ENCODE data around the gene MAP4K4. TPM values are rescaled to one million over a fixed set of nuclear protein-coding genes. Genes with fewer than 3 reads are reported as not detected.

MAP4K4 gene
- total RNA-seq, 1 experiment from 2014 or later = 162 TPM

DNA sequence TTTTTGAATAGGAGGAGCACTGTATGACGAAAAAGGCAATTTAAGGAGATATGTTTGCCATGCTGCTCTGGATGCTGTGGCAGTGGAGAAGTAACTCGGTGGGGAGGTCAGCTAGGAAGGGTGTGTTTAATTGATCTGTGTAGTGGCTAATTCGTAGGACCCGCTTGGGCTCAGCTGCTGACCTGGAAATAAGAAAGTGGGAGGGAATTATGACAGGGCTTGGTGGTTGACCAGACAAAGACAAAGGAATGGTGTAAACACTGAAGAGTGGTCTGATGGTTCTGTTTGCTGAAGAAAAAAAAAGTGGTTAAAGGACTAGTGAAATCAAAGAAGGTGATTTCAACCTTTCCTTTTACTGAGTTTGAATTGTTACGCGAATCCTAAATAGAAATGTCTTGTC is 146.0 kb downstream of the MAP4K4 start:
- CTCF ChIA-PET = interaction anchor here (0.7 to 1.6 kb wide), 3 partner anchors 16 to 143 kb away, joined by 3 to 7 read pairs (median 3); no protein-coding TSS in a partner anchor
- no peak for TF ChIP-seq CTCF (IDR thresholded peaks at IDR 0.05; ENCODE audit: unreplicated experiment)

GRCh38 chr2:101844055-101844635 is 146.6 kb downstream of the MAP4K4 start:
- Mint-ChIP-seq H3K27ac (ENCODE audit: low read depth, unreplicated experiment) (peak overlapping the region; percentile 6), H3K4me1 (ENCODE audit: insufficient read depth, unreplicated experiment) (peaks cover 35% of the 10 kb centered on the region), H3K36me3 (ENCODE audit: insufficient read depth, unreplicated experiment) (peaks cover 86% of the 10 kb centered on the region), H3K27me3 (ENCODE audit: insufficient read depth, unreplicated experiment) (no peaks in the 10 kb centered on the region), H3K4me3 (ENCODE audit: unreplicated experiment) (no peak overlapping the region), H3K9me3 (ENCODE audit: unreplicated experiment) (no peaks in the 10 kb centered on the region)
- POLR2A ChIA-PET = interaction anchor here (0.5 kb wide), 1 partner anchor 48 kb away, joined by 3 read pairs; no protein-coding TSS in a partner anchor
- intact Hi-C loops (cut with micrococcal nuclease) = no loop called here
- no TSS peak for BruUV-seq (replicated peaks)
- CTCF ChIA-PET = interaction anchor here (0.6 to 1.6 kb wide), 5 partner anchors 16 to 567 kb away, joined by 3 to 7 read pairs (median 4); no protein-coding TSS in a partner anchor
- peak; percentile 52 for DNase-seq (ENCODE audit: unreplicated experiment)
- no peak for TF ChIP-seq CTCF (IDR thresholded peaks at IDR 0.05; ENCODE audit: unreplicated experiment)

More for the DNA sequence above, 146.0 kb downstream of the MAP4K4 start:
- POLR2A ChIA-PET = interaction anchor here (0.7 kb wide), 1 partner anchor 8 kb away, joined by 3 read pairs; no protein-coding TSS in a partner anchor
- no peak for DNase-seq (ENCODE audit: unreplicated experiment)
- Mint-ChIP-seq H3K27me3 (ENCODE audit: insufficient read depth, unreplicated experiment) (no peaks in the 10 kb centered on the region), H3K4me3 (ENCODE audit: unreplicated experiment) (no peak overlapping the region), H3K4me1 (ENCODE audit: insufficient read depth, unreplicated experiment) (peaks cover 28% of the 10 kb centered on the region), H3K27ac (ENCODE audit: low read depth, unreplicated experiment) (peak overlapping the region; percentile 6), H3K36me3 (ENCODE audit: insufficient read depth, unreplicated experiment) (peaks cover 89% of the 10 kb centered on the region), H3K9me3 (ENCODE audit: unreplicated experiment) (no peaks in the 10 kb centered on the region)
- intact Hi-C loops (cut with micrococcal nuclease) = no loop called here
- BruUV-seq (replicated peaks) = no TSS peak

- ChIA-PET CTCF (interaction anchor here (0.6 to 2.8 kb wide), 8 partner anchors 11 to 505 kb away, joined by 3 to 8 read pairs (median 4); no protein-coding TSS in a partner anchor), POLR2A (interaction anchor here (0.7 kb wide), 1 partner anchor 10 kb away, joined by 3 read pairs; no protein-coding TSS in a partner anchor)
- TF ChIP-seq CTCF (IDR thresholded peaks at IDR 0.05; ENCODE audit: unreplicated experiment) = no peak
- Mint-ChIP-seq H3K4me3 (ENCODE audit: unreplicated experiment) (no peak overlapping the region), H3K36me3 (ENCODE audit: insufficient read depth, unreplicated experiment) (peaks cover 67% of the 10 kb centered on the region), H3K4me1 (ENCODE audit: insufficient read depth, unreplicated experiment) (peaks cover 34% of the 10 kb centered on the region), H3K9me3 (ENCODE audit: unreplicated experiment) (no peaks in the 10 kb centered on the region), H3K27ac (ENCODE audit: low read depth, unreplicated experiment) (no peak overlapping the region), H3K27me3 (ENCODE audit: insufficient read depth, unreplicated experiment) (no peaks in the 10 kb centered on the region)
- intact Hi-C loops (cut with micrococcal nuclease) = no loop called here
- BruUV-seq (replicated peaks) = no TSS peak
- DNase-seq (ENCODE audit: unreplicated experiment) = no peak
These were observed 149.5 kb downstream of the MAP4K4 start for GRCh38 chr2:101846973-101847372.

DNA sequence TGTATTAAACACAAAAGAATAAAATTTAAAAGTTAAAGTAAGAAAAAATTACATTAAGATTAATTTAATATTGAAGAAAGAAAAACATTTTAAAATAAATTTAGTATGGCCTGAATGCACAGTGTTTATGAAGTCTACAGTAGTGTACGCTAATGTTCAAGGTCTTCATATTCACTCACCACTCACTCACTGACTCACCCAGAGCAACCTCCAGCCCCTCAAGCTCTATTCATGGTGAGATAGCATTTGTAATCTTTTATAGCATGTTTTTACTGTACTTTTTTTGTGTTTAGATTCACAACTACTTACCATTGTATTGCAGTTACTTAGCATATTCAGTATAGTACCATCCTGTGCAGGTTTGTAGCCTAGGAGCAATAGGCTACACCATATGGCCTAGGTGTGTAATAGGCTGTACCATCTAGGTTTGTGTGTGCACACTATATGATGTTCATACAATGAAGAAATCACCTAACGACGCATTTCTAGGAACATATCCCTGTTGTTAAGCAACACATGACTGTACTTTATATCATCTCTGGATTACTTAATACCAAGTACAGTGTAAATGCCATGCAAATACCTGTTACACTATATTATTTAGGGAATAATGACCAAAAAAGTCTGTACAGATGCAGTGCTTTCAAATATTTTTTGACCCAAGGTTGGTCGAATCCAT is 150.3 kb downstream of the MAP4K4 start:
- peak; percentile 34 for DNase-seq (ENCODE audit: unreplicated experiment)
- H3K27me3 Mint-ChIP-seq (ENCODE audit: insufficient read depth, unreplicated experiment) = no peaks in the 10 kb centered on the region
- H3K36me3 Mint-ChIP-seq (ENCODE audit: insufficient read depth, unreplicated experiment) = peaks cover 67% of the 10 kb centered on the region
- no peaks in the 10 kb centered on the region for H3K9me3 Mint-ChIP-seq (ENCODE audit: unreplicated experiment)
- BruUV-seq (replicated peaks) = no TSS peak
- no peak overlapping the region for H3K27ac Mint-ChIP-seq (ENCODE audit: low read depth, unreplicated experiment)
- CTCF ChIA-PET = interaction anchor here (0.7 to 2.8 kb wide), 3 partner anchors 17 to 506 kb away, joined by 3 to 8 read pairs (median 6); no protein-coding TSS in a partner anchor
- intact Hi-C loops (cut with micrococcal nuclease) = no loop called here
- no peak overlapping the region for H3K4me3 Mint-ChIP-seq (ENCODE audit: unreplicated experiment)
- POLR2A ChIA-PET = no interaction called here
- H3K4me1 Mint-ChIP-seq (ENCODE audit: insufficient read depth, unreplicated experiment) = peaks cover 26% of the 10 kb centered on the region
- no peak for TF ChIP-seq CTCF (IDR thresholded peaks at IDR 0.05; ENCODE audit: unreplicated experiment)

Measured in MCF 10A (cell line).